HepG2 (cell line): ENCODE results near the gene BARX1. TPM values are rescaled to one million over a fixed set of nuclear protein-coding genes. Genes with fewer than 3 reads are reported as not detected.
A peak's percentile ranks its signal among the peaks of the same experiment; 100 is the strongest.

ENCODE experiments used
- ATAC-seq: fragments of 200-7000 bp; cut with Tn5 transposase; 3 replicates; pipeline ENCODE4 v1.9.1; 2020; ENCODE audit warnings: mild to moderate bottlenecking, moderate library complexity
- BruUV-seq: library from RNA; stranded (reverse); fragments of 400-500 nt; replicated peaks from 2 replicates; lab custom pipeline; 2021; lab: Mats Ljungman, UMichigan
- CTCF ChIA-PET: fragments of 300-600 bp; formaldehyde crosslinking; extraction: SDS; loops from one replicate; lab custom pipeline; 2021; ENCODE audit warnings: low total read pairs, inconsistent platforms, low intra/inter-chr PET ratio; lab: Yijun Ruan, JAX
- POLR2A ChIA-PET: fragments of 350-600 bp; sonication (Branson Sonifier 250); formaldehyde crosslinking; loops from one replicate; lab custom pipeline; 2020; ENCODE audit warnings: antibody characterized with exemption, inconsistent platforms; lab: Yijun Ruan, JAX
- DNase-seq: peaks from one replicate; pipeline ENCODE4 v3.0.0-alpha.2; 2015; ENCODE audit warnings: low spot score
- FAIRE-seq: peaks from 3 replicates; lab custom pipeline; 2011; peaks lifted over from hg19 to GRCh38; lab: Jason Lieb, UNC
- H2AFZ ChIP-seq: one replicate; pipeline ENCODE4 v1.6.1; 2011; ENCODE audit warnings: low read length, inconsistent platforms
- H3K27ac ChIP-seq: fragments of 300-600 bp; 3 replicates; pipeline ENCODE4 v1.8.0; 2011; ENCODE audit warnings: mixed run types, mild to moderate bottlenecking, mixed read lengths, low read length, inconsistent platforms; ENCODE audit not compliant: insufficient read depth; ENCODE audit errors: extremely low read length
- H3K27me3 ChIP-seq, 2 experiments: fragments of 200-600 bp in 1 of 2; 2 replicates in 1 of 2; 3 replicates in 1 of 2; pipeline versions ENCODE4 v1.6.0 to v1.8.0; 2011; ENCODE audit warnings: low read length in 2 of 2, mild to moderate bottlenecking in 2 of 2, moderate library complexity in 2 of 2, inconsistent platforms in 1 of 2; ENCODE audit not compliant: insufficient read depth in 2 of 2, control insufficient read depth in 1 of 2
- H3K36me3 ChIP-seq, 2 experiments: fragments of 200-600 bp in 1 of 2; replicated peaks in 1 of 2; 2 replicates in 1 of 2; 3 replicates in 1 of 2; pipeline versions ENCODE4 v1.5.1 to v1.8.0; 2011; ENCODE audit warnings: low read length in 2 of 2, inconsistent platforms in 1 of 2; ENCODE audit not compliant: insufficient read depth in 2 of 2, control insufficient read depth in 1 of 2
- H3K4me1 ChIP-seq: 2 replicates; pipeline ENCODE4 v1.5.1; 2012; ENCODE audit warnings: low read length, inconsistent platforms; ENCODE audit not compliant: insufficient read depth
- H3K4me2 ChIP-seq: 2 replicates; pipeline ENCODE4 v1.6.0; 2011; ENCODE audit warnings: low read depth, low read length, inconsistent platforms
- H3K4me3 ChIP-seq, 3 experiments: fragments of 200-600 bp in 1 of 3; sonication (generic), shearing (Covaris generic) in 1 of 3; replicated peaks in 1 of 3; 2 replicates each; pipeline ENCODE4 v1.5.1; 2011 to 2016; ENCODE audit warnings: low read length in 3 of 3, inconsistent platforms in 2 of 3, low read depth in 2 of 3, mild to moderate bottlenecking in 2 of 3, control low read depth in 1 of 3, mixed read lengths in 1 of 3; ENCODE audit not compliant: insufficient read depth in 1 of 3
- H3K79me2 ChIP-seq: one replicate; pipeline ENCODE4 v1.6.1; 2011; ENCODE audit warnings: low read length, inconsistent platforms; ENCODE audit not compliant: insufficient read depth
- H3K9ac ChIP-seq: 2 replicates; pipeline ENCODE4 v1.6.0; 2011; ENCODE audit warnings: mild to moderate bottlenecking, low read depth, low read length, inconsistent platforms; ENCODE audit not compliant: insufficient read depth
- H3K9me3 ChIP-seq: 2 replicates; pipeline ENCODE4 v1.5.1; 2012; ENCODE audit warnings: mild to moderate bottlenecking, low read length
- H4K20me1 ChIP-seq: 2 replicates; pipeline ENCODE4 v1.6.0; 2011; ENCODE audit warnings: inconsistent platforms, mild to moderate bottlenecking, low read length, moderate library complexity; ENCODE audit not compliant: insufficient read depth
- KDM5A ChIP-seq: fragments of 200-600 bp; sonication (generic); IDR thresholded peaks from 2 replicates; pipeline ENCODE4 v1.7.0; 2018; ENCODE audit warnings: antibody characterized with exemption, mild to moderate bottlenecking, low read length, borderline replicate concordance
- ZMAT3 ChIP-seq: sonication (generic); formaldehyde crosslinking; conservative IDR thresholded peaks from 2 replicates; pipeline ENCODE4 v1.7.0; 2021; ENCODE audit warnings: missing genetic modification reagents
- ZNF629 ChIP-seq: sonication (generic); formaldehyde crosslinking; conservative IDR thresholded peaks from 2 replicates; pipeline ENCODE4 v1.5.0; 2020; ENCODE audit warnings: missing genetic modification reagents
- WGBS: methylation state at CpG from one replicate; pipeline ENCODE4 v1.1.6; 2017; ENCODE audit warnings: low lambda C conversion rate; 5-methylcytosine and 5-hydroxymethylcytosine counted together
- in situ Hi-C: cut with HindIII; loops from 2 replicates; pipeline ENCODE4 v1.10.0; 2017; ENCODE audit warnings: low pct_unique_long_range_greater_than_20kb; ENCODE audit not compliant: extremely low pct_ligation_motif_present
- intact Hi-C: fragments of 100-400 bp; cut with micrococcal nuclease; formaldehyde crosslinking; loops from one replicate; pipeline ENCODE4 v1.10.0; 2022; ENCODE audit not compliant: unreplicated experiment
- polyA plus RNA-seq, 8 experiments: library from polyadenylated mRNA; depleted of rRNA in 3 of 8; stranded (reverse) in 7 of 8; unstranded in 1 of 8; fragments of >200 nt; fragmentation: Illumina TruSeq in 4 of 8; extraction: Trizol in 4 of 8; gene quantifications; 2 replicates each; pipeline versions ENCODE4 v1.2.1 to v1.2.3, GENCODE V29; 2011 to 2016; ENCODE audit warnings: low read depth in 4 of 8, missing spikeins in 1 of 8, mixed read lengths in 1 of 8; ENCODE audit not compliant: insufficient read depth in 1 of 8
- total RNA-seq, 5 experiments: library from RNA; depleted of rRNA; stranded (reverse); fragments of >200 nt; fragmentation: Illumina TruSeq; extraction: Trizol; gene quantifications; 2 replicates each; pipeline ENCODE4 v1.2.3, GENCODE V29; 2016; ENCODE audit warnings: low read depth in 1 of 5
- TF ChIP-seq, protein P1 (sequence below): sonication (generic); formaldehyde crosslinking; IDR thresholded peaks from 2 replicates; pipeline ENCODE4 v1.5.1; 2020; ENCODE audit warnings: mild to moderate bottlenecking, moderate library complexity, missing genetic modification reagents

The BARX1 gene
- total and polyA plus RNA-seq, 2 of the 13 experiments (the other 11 are each of a cell fraction or from before 2014, with no cell fraction given) = not detected

DNA sequence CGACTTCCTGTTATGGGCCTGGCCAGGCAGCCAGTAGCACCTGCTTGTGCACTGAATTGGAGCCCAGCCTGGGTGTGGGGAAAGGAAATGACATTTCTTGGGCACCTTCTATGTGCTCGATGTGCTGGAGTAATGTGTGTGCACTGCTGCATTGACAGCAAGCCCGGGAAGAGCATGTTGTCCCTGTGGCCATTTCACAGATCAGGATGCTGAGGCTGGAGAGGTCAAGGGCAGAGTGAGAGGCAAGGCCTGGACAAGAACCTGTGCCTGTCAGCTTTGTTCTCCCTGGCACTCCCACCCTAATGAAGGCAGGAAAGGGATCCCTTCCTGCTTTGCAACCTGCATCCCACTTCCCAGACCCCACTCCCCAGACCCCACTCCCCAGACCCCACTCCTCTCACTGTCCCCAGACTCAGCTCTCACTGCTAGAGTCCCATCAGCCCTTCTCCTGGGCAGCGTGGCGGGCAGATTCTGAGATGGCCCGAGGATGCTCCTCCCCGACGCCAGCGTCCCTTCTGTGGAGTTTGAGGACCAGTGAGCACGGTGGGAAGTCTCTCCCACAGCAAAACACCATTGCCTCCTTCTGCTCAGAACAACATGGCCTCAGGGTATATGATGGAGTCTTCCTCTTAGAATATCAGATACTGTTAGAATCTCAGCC lies 49.6 kb downstream of the BARX1 start:
- ChIA-PET POLR2A (no interaction called here), CTCF (no interaction called here)
- Histone ChIP-seq H3K4me1 (no peaks in the 10 kb centered on the region), H3K36me3 (no peaks in the 10 kb centered on the region), H3K4me2 (no peak overlapping the region), H3K79me2 (no peaks in the 10 kb centered on the region), H4K20me1 (no peaks in the 10 kb centered on the region), H2AFZ (no peak overlapping the region), H3K9me3 (no peaks in the 10 kb centered on the region), H3K4me3 (no peak overlapping the region), H3K27me3 (peaks cover 5 to 21% of the 10 kb centered on the region in 2 experiments; a peak in 3 of 5 replicates), H3K9ac (no peak overlapping the region), H3K27ac (no peak overlapping the region)
- 23% methylated on average over 8 of the region's 10 CpGs for WGBS
- intact Hi-C loops (no loop called here), in situ Hi-C loops (no loop called here)
- DNase-seq (no peak), FAIRE-seq (no peak), ATAC-seq (no peak)
- no TSS peak for BruUV-seq
- TF ChIP-seq KDM5A (no peak), ZMAT3 (CRISPR knock-in tag) (no peak), ZNF629 (CRISPR knock-in tag) (peak; percentile 50)
- TF ChIP-seq, protein P1, sequence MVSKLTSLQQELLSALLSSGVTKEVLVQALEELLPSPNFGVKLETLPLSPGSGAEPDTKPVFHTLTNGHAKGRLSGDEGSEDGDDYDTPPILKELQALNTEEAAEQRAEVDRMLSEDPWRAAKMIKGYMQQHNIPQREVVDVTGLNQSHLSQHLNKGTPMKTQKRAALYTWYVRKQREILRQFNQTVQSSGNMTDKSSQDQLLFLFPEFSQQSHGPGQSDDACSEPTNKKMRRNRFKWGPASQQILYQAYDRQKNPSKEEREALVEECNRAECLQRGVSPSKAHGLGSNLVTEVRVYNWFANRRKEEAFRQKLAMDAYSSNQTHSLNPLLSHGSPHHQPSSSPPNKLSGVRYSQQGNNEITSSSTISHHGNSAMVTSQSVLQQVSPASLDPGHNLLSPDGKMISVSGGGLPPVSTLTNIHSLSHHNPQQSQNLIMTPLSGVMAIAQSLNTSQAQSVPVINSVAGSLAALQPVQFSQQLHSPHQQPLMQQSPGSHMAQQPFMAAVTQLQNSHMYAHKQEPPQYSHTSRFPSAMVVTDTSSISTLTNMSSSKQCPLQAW (CRISPR knock-in tag) = no peak
